H9 (cell line): Measurements from ENCODE around the gene POLR1C. TPM values are rescaled to one million over a fixed set of nuclear protein-coding genes. Genes with fewer than 3 reads are reported as not detected.

Source experiments
- DNase-seq: peaks from one replicate; pipeline ENCODE4 v3.0.0-alpha.2; 2017
- H2AFZ ChIP-seq: one replicate; pipeline ENCODE4 v1.6.1; 2013; ENCODE audit warnings: mild to moderate bottlenecking, low read length, control low read depth, moderate library complexity
- H2AK5ac ChIP-seq: 2 replicates; pipeline ENCODE4 v1.6.1; 2013; ENCODE audit warnings: low read length, control low read depth, mixed read lengths; ENCODE audit not compliant: insufficient read length
- H2BK120ac ChIP-seq: one replicate; pipeline ENCODE4 v1.6.1; 2013; ENCODE audit warnings: low read depth, mild to moderate bottlenecking, low read length, control low read depth, inconsistent platforms; ENCODE audit not compliant: poor library complexity, severe bottlenecking
- H2BK12ac ChIP-seq: 2 replicates; pipeline ENCODE4 v1.6.1; 2013; ENCODE audit warnings: low read length, control low read depth, mixed read lengths, low read depth; ENCODE audit not compliant: insufficient read length
- H2BK15ac ChIP-seq: 2 replicates; pipeline ENCODE4 v1.6.1; 2013; ENCODE audit warnings: low read depth, low read length, control low read depth
- H2BK20ac ChIP-seq: one replicate; pipeline ENCODE4 v1.6.1; 2013; ENCODE audit warnings: low read depth, mild to moderate bottlenecking, low read length, control low read depth, inconsistent platforms; ENCODE audit not compliant: poor library complexity, severe bottlenecking
- H2BK5ac ChIP-seq: 2 replicates; pipeline ENCODE4 v1.6.1; 2013; ENCODE audit warnings: low read length, control low read depth, mixed read lengths; ENCODE audit not compliant: insufficient read length
- H3K14ac ChIP-seq: 2 replicates; pipeline ENCODE4 v1.6.1; 2013; ENCODE audit warnings: low read length, control low read depth; ENCODE audit not compliant: insufficient read depth
- H3K18ac ChIP-seq: 2 replicates; pipeline ENCODE4 v1.6.1; 2013; ENCODE audit warnings: low read depth, mild to moderate bottlenecking, mixed read lengths, low read length, control low read depth; ENCODE audit not compliant: insufficient read length
- H3K23ac ChIP-seq: 2 replicates; pipeline ENCODE4 v1.6.1; 2013; ENCODE audit warnings: low read length, control low read depth, mixed read lengths, low read depth; ENCODE audit not compliant: insufficient read length
- H3K23me2 ChIP-seq: 2 replicates; pipeline ENCODE4 v1.6.1; 2013; ENCODE audit warnings: low read depth, mild to moderate bottlenecking, mixed read lengths, low read length, control low read depth; ENCODE audit not compliant: insufficient read length, poor library complexity, severe bottlenecking
- H3K27ac ChIP-seq: 2 replicates; pipeline ENCODE4 v1.5.1; 2013; ENCODE audit warnings: low read length, control low read depth, mixed read lengths, low read depth; ENCODE audit not compliant: insufficient read length
- H3K27me3 ChIP-seq: 2 replicates; pipeline ENCODE4 v1.6.1; 2013; ENCODE audit warnings: low read length, control low read depth, inconsistent platforms; ENCODE audit not compliant: insufficient read depth
- H3K4ac ChIP-seq: 2 replicates; pipeline ENCODE4 v1.6.1; 2013; ENCODE audit warnings: low read depth, mild to moderate bottlenecking, control low read depth, inconsistent platforms, low read length, moderate library complexity
- H3K4me1 ChIP-seq: 2 replicates; pipeline ENCODE4 v1.6.1; 2013; ENCODE audit warnings: low read length, control low read depth, inconsistent platforms; ENCODE audit not compliant: insufficient read depth
- H3K4me2 ChIP-seq: 2 replicates; pipeline ENCODE4 v1.6.1; 2013; ENCODE audit warnings: low read length, control low read depth, mixed read lengths; ENCODE audit not compliant: insufficient read length, insufficient read depth
- H3K56ac ChIP-seq: 2 replicates; pipeline ENCODE4 v1.6.1; 2013; ENCODE audit warnings: low read depth, mild to moderate bottlenecking, mixed read lengths, low read length, control low read depth; ENCODE audit not compliant: insufficient read length
- H3K79me1 ChIP-seq: 2 replicates; pipeline ENCODE4 v1.6.1; 2013; ENCODE audit warnings: low read depth, mild to moderate bottlenecking, moderate library complexity, low read length, control low read depth, inconsistent platforms; ENCODE audit not compliant: insufficient read depth, poor library complexity, severe bottlenecking
- H3K79me2 ChIP-seq: 2 replicates; pipeline ENCODE4 v1.6.1; 2013; ENCODE audit warnings: low read length, control low read depth, inconsistent platforms; ENCODE audit not compliant: insufficient read depth
- H3K9ac ChIP-seq: 2 replicates; pipeline ENCODE4 v1.6.1; 2013; ENCODE audit warnings: low read length, control low read depth, mixed read lengths; ENCODE audit not compliant: insufficient read length; ENCODE audit errors: extremely low read depth
- H3K9me3 ChIP-seq: one replicate; pipeline ENCODE4 v1.6.1; 2013; ENCODE audit warnings: low read depth, low read length, inconsistent platforms; ENCODE audit not compliant: control insufficient read depth
- H3T11ph ChIP-seq: one replicate; pipeline ENCODE4 v1.6.1; 2013; ENCODE audit warnings: mild to moderate bottlenecking, low read length, control low read depth, inconsistent platforms
- H4K20me1 ChIP-seq: one replicate; pipeline ENCODE4 v1.6.1; 2013; ENCODE audit not compliant: control insufficient read depth, insufficient read length, insufficient read depth
- H4K5ac ChIP-seq: 2 replicates; pipeline ENCODE4 v1.6.1; 2013; ENCODE audit warnings: low read depth, mild to moderate bottlenecking, mixed read lengths, low read length, control low read depth; ENCODE audit not compliant: insufficient read length
- H4K8ac ChIP-seq: replicated peaks from 2 replicates; pipeline ENCODE4 v1.6.1; 2013; ENCODE audit warnings: low read length, control low read depth, mixed read lengths, low read depth; ENCODE audit not compliant: insufficient read length
- H4K91ac ChIP-seq: 2 replicates; pipeline ENCODE4 v1.6.1; 2013; ENCODE audit warnings: low read depth, mild to moderate bottlenecking, moderate library complexity, mixed read lengths, low read length, control low read depth; ENCODE audit not compliant: insufficient read length
- H3K27ac Mint-ChIP-seq, 3 experiments: 2 replicates in 2 of 3; 3 replicates in 1 of 3; pipeline ENCODE4 v1.8.0; 2020 to 2021; ENCODE audit warnings: mixed read lengths in 3 of 3, mild to moderate bottlenecking in 1 of 3, moderate library complexity in 1 of 3
- H3K27me3 Mint-ChIP-seq: 2 replicates; pipeline ENCODE4 v1.8.0; 2021; ENCODE audit warnings: low read depth, mild to moderate bottlenecking, moderate library complexity, mixed read lengths
- H3K36me3 Mint-ChIP-seq, 3 experiments: 2 replicates in 2 of 3; 3 replicates in 1 of 3; pipeline ENCODE4 v1.8.0; 2020 to 2021; ENCODE audit warnings: low read depth in 3 of 3, mixed read lengths in 3 of 3; ENCODE audit not compliant: insufficient read depth in 1 of 3
- H3K4me1 Mint-ChIP-seq, 2 experiments: 2 replicates each; pipeline ENCODE4 v1.8.0; 2020; ENCODE audit warnings: mixed read lengths in 2 of 2
- H3K4me3 Mint-ChIP-seq, 2 experiments: 2 replicates in 1 of 2; 3 replicates in 1 of 2; pipeline ENCODE4 v1.8.0; 2020 to 2021; ENCODE audit warnings: mild to moderate bottlenecking in 2 of 2, mixed read lengths in 2 of 2, moderate library complexity in 1 of 2
- H3K9me3 Mint-ChIP-seq, 2 experiments: 2 replicates in 1 of 2; 3 replicates in 1 of 2; pipeline ENCODE4 v1.8.0; 2020; ENCODE audit warnings: mild to moderate bottlenecking in 2 of 2, mixed read lengths in 2 of 2, moderate library complexity in 1 of 2
- WGBS: extraction: QIAGEN DNeasy Blood & Tissue Kit; methylation state at CpG from one replicate; pipeline ENCODE4 v1.1.7; 2013; ENCODE audit warnings: missing lambda C conversion rate, low lambda C conversion rate, mixed read lengths; ENCODE audit not compliant: insufficient read length; ENCODE audit errors: extremely low coverage; 5-methylcytosine and 5-hydroxymethylcytosine counted together
- total RNA-seq: library from RNA; stranded (reverse); gene quantifications from 2 replicates; pipeline ENCODE4 v1.2.1, GENCODE V29; 2021
- TF ChIP-seq, protein P1 (sequence below): fragments of 200-600 bp; sonication (generic); conservative IDR thresholded peaks from 3 replicates; pipeline ENCODE4 v1.8.0; 2021; ENCODE audit warnings: antibody characterized with exemption, mild to moderate bottlenecking

Gene POLR1C
- total RNA-seq, 1 experiment from 2014 or later: 75.8 TPM

DNA sequence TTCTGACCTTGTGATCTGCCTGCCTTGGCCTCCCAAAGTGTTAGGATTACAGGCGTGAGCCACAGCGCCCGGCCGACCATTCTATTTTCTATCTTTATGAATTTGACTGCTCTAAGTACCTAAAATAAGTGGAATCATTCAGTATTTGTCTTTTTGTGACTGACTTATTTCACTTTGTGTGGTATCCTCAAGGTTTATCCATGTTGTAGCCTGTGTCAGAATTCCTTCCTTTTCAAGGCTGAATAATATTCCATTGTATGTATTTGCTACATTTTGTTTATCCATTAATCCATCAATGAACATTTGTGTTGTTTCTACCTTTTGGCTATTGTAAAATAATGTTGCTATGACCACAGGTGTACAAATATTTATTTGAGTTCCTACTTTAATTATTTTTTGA, 44.4 kb upstream of the POLR1C start:
- H3K4me1 Mint-ChIP-seq: peaks cover 18 to 27% of the 10 kb centered on the region in 2 experiments
- Histone ChIP-seq H4K91ac (no peak overlapping the region), H3K18ac (no peak overlapping the region), H2BK12ac (no peak overlapping the region), H3K4me1 (peaks cover 6% of the 10 kb centered on the region; the same call in 1 of the 2 replicates), H3K79me2 (no peaks in the 10 kb centered on the region), H3K14ac (no peak overlapping the region), H2AK5ac (no peak overlapping the region), H3K9ac (no peak overlapping the region), H2BK15ac (no peak overlapping the region), H3K4me2 (no peak overlapping the region), H2BK120ac (no peak overlapping the region), H3K9me3 (no peaks in the 10 kb centered on the region), H3K56ac (no peak overlapping the region), H3K23me2 (peaks cover 4% of the 10 kb centered on the region), H4K20me1 (no peaks in the 10 kb centered on the region), H2BK5ac (no peak overlapping the region), H3K27ac (no peak overlapping the region), H2BK20ac (no peak overlapping the region), H3K27me3 (no peaks in the 10 kb centered on the region), H3T11ph (no peak overlapping the region), H4K8ac (no peak overlapping the region), H4K5ac (no peak overlapping the region), H3K23ac (no peak overlapping the region), H3K4ac (no peak overlapping the region), H3K79me1 (no peaks in the 10 kb centered on the region), H2AFZ (no peak overlapping the region)
- H3K36me3 Mint-ChIP-seq: no peaks in the 10 kb centered on the region
- H3K9me3 Mint-ChIP-seq: no peaks in the 10 kb centered on the region
- WGBS: no CpG with 5 or more reads among the region's 4 CpGs
- peaks cover 6% of the 10 kb centered on the region for H3K27me3 Mint-ChIP-seq
- DNase-seq: no peak
- no peak overlapping the region for H3K27ac Mint-ChIP-seq
- TF ChIP-seq, protein P1, sequence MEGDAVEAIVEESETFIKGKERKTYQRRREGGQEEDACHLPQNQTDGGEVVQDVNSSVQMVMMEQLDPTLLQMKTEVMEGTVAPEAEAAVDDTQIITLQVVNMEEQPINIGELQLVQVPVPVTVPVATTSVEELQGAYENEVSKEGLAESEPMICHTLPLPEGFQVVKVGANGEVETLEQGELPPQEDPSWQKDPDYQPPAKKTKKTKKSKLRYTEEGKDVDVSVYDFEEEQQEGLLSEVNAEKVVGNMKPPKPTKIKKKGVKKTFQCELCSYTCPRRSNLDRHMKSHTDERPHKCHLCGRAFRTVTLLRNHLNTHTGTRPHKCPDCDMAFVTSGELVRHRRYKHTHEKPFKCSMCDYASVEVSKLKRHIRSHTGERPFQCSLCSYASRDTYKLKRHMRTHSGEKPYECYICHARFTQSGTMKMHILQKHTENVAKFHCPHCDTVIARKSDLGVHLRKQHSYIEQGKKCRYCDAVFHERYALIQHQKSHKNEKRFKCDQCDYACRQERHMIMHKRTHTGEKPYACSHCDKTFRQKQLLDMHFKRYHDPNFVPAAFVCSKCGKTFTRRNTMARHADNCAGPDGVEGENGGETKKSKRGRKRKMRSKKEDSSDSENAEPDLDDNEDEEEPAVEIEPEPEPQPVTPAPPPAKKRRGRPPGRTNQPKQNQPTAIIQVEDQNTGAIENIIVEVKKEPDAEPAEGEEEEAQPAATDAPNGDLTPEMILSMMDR: no peak
- no peak overlapping the region for H3K4me3 Mint-ChIP-seq
